Fibroblast of skin of right quadriceps (primary cell): ENCODE results near the gene YJEFN3.

Experiments
- DNase-seq: peaks from one replicate; pipeline ENCODE4 v3.0.0-alpha.2; 2013

Gene YJEFN3

DNA sequence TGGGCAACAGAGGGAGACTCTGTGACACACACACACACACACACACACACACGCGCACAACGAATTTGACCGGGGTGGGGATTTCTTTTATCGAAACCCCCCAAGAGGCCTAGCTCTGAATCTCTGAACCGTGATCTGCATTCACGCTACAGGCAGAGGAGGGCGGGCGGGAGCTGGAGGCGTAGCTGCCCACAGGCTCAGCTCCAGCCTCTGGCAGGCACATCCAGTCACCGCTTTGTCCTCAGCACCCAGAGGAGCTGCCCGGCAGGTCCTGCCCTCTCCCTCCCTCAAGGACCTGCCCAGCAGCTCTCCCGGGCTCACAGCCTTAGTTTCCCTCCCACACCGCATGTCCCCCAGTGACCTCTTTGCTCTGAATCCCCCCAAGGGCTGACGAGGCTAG lies 29.3 kb downstream of the YJEFN3 start:
- DNase-seq = no peak

DNA sequence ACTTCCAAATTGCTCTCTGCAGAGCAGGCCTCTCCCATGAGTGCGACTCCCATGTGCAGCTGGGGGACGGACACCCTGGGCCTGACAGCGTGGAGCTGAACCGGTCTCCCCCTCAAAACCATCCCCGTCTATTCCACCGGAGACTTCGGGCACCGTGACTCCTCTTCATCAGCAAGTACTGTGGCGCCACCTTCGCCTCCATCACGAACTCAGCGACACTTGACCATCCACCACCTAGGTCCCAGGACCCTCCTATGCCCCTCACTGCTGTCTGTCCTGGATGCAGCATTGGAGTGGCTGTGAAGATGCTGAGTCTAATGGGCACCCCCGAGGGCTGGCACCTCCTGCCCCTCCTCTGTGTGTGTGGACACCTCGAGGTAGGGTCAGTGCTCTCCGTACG lies 29.9 kb downstream of the YJEFN3 start:
- no peak for DNase-seq

DNA sequence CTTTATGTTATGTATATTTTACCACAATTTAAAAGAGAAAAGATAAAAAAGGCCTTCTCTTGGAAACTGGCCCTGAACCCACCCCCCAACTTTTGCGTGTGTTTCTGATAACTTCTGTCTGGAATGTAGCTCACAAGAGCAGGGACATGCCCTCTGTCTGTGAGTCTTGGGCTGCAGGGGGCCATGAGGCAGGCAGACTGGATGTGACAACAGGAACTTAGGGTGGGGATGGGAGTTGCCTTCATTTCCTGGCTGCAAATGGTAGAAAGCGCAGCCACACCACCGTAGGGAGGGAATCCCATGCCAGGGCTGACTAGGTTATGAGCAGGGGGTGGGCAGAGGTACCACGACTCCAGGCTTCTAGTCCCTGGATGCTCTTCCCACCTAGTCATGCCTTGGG lies 31.2 kb downstream of the YJEFN3 start:
- no peak for DNase-seq

DNA sequence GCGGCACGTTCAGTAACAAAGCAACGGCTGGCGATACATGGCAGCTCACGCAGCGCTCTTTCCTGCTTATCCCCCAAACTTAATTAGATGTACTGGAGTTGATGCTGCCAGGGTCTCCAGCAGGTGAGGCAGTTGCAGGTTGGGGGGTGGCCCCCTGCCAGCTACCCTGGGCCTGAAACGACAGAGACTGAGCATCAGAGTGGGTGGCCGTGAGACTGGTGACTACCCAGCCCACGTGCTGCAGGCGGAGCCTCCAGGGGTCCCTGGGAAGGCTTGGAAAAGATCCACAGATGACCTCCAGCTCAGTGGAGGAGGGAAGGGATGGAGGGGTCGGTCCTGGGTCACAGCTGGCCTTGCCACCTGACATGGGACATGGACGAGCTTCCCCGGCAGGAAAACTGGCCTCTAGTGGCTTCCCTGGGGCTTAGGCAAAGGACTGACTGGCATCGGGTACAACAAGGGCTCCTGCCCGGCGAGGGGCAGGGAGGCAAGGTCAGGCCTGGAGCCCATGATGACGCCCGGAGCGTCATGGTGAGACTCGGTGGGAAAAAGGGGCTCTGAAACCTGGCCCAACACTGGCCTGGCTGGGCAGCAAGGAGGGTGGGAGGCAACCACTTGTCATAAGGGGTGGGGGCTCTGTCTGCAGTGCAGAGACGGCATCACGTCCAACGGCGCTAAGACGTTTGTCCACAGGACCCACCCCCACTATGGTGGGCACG lies 33.4 kb downstream of the YJEFN3 start:
- no peak for DNase-seq

DNA sequence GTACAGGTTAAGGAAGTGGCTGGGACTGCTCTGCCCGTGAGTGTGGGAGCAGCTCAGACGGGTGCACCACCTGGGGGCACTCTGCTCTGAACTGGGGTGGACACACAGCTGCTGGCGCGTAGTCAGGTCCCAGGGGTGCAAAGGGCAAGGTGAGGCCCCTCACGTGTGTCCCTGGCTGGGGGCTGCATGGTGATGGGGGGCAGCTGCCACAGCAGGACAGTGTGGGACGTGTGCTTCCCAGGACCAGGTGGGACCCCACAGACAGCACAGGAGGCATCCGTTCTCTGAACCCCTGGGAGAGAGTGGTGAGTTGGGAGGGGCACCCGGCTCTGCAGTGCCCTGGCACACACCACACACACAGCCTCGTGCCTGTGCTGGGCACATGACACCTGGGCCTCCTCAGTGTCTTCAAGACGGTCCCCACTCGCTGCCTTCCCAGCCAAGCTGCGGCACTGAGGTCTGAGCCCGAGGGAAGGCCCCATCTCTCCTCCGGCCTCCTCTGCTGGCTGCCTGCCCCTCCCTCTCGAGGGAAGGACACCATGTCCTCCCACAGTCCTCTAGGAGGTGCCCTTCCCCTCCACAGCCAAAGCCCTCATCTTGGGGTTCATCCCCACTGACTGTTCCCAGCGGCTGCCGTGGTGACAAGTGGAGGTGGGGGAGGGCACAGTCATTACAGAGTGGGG lies 34.1 kb downstream of the YJEFN3 start:
- DNase-seq = no peak

DNA sequence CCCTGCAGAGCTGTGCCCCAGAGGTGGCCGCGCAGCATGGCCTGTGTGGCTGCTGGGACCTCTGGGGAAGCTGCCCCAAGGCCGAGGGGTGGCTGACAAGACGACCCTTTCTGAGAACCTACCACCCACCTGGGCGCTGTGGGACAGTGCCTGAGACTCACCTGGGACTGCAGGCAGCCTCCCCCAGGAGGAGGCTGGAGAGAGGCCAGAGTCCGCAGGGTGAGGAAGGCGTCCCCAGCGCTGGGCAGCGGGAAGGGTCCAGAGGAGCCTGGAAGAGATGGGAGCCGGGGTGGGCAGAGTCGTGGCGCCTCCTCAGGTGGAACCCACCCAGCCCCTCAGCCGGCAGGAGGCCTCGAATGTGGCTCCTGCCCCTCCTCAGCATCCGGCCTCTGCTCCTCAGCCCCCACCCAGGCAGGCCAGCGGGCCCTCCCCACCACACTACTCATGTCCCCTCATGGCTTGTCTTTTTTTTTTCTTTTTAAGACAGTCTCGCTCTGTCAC lies 34.7 kb downstream of the YJEFN3 start:
- no peak for DNase-seq

DNA sequence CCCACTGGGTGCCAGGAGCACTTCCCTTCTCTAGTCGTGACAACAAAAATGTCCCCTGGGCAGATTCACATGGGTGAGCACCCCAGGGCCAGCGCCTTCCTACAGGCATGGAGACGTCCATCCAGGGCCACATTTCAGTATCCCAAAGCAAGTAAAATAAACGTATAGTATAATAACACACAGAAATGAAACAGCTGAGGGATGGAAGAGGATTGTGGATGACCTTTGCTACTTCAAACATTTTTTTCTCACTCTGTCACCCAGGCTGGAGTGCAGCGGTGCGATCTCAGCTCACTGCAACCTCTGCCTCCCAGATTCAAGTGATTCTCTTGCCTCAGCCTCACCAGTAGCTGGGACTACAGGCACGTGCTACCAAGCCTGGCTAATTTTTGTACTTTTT lies 37.6 kb downstream of the YJEFN3 start:
- no peak for DNase-seq

DNA sequence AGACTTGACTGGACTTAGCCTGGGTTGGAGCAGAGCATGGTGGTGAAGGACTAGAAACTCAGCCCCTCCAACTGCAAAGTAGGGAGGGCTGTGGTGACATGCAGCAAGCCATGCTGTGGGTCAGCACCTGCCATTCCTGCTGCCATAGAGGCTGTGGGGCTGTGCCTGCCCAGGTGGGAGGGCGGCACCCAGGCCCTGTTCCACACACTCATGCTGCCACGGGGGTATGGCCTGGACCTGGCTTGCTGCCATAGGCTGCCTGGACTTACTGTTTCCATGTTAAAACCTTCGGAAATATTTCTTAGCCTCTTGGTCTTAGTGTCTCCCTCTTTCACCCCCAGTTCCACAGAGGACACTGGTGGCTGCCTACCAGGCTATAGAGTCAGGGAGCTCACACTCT lies 38.7 kb downstream of the YJEFN3 start:
- no peak for DNase-seq

DNA sequence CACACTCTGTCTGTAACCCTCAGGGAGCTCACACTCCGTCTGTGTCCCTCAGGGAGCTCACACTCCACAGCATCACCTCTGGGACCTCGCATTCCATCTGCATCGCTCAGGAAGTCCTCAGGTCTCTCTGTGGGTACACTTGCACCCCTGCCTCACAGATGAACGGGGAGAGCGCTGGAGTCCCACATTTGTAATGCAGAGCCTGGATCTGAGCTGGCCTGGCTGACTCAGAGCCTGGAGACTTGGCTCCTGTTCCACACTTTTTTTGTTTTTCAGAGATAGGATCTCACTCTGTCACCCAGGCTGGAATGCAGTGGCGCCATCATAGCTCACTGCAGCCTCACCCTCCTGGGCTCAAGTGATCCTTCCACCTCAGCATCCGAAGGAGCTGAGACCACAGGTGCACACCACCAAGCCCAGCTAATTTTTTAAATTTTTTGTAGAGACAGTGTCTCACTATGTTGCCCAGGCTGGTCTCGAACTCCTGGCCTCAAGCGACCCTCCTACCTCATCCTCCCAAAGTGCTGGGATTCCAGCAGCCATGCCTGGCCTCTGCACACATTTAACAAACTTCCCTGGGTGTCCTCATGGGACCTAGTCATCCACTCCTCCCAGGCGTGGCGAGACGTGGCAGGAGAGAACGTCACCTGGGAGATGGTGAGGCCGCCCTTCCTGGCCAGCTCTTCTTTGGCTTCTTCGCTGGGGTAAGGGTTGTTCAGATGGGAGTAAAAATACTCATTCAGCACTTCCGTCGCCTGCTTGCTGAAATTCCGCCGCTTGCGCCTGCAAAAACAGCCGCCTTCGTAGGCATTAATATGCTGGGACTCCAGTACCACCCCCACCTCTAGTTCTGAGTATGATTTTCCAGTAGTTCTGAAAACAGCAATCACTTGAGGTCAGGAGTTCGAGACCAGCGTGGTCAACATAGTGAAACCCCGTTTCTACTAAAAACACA lies 40.4 kb downstream of the YJEFN3 start:
- peak; percentile 39 for DNase-seq

DNA sequence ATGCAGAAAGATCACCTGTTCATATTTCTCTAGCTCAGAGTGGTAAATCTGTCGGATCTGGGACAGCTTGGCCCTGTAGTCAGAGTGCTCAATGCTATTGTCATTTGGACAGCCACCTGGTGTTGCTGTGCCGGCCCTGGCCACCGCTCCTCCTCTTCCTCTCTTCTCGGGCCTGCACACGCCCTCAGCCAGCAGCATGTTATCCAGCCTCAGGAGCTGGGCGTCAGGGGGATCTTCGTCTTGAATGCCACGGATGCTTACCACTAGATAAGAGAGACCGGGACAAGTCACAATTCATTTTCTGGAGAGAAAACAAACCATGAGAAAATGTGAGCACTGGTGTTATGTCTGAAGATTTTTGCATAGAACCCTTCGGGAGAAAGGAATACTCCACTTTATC lies 41.9 kb downstream of the YJEFN3 start:
- DNase-seq = no peak

DNA sequence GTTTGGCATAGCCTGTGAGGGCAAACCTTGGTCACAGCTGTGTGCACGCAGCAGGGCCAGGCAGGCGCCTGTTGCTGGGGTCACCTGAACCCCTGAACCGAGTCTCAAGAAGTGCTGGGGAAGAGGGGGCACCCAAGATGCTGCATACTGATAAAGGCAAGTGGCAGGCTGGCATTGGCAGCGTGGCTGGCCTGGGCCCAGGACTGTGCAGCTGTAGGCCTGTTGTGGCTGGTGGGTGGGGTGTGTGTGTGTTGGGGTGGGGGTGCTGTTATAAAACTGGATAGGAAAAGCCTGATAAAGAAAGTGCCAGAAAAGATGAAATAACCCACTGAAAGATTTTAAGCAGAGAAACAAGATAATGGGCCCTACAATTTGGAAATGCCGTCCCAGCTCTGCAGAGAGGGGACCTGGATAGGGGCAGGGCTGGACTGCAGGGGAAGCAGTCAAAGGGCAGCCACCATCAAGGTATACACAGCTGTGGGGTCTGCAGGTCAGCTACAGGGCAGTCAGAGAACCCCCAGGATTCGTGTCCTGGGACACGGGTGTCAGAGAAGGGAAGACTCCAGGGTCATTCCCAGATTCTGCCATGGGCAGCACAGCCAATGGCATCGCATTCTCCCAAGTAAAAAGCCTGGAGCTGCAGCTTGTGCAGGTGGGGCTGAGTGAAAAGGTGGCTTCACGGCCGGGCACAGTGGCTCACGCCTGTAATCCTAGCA lies 42.5 kb downstream of the YJEFN3 start:
- no peak for DNase-seq

DNA sequence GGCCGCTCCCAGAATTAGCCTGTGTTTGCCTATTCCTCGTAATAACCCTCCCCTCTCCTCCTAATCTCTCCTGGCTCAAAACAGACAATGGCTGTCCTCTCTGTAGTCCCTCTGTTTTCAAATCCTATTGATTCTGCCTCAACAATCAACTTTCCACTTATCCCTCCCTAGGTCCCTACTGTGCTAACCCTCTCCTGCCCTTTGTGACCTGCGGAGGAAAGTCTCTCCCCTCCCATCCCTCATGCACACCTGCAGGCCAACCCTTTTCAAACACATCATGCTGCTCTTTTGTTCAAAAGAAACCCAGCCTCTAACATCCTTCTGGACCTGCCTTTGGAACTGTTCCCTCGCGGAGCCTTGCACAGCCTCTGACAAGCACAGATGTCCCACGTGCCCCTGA lies 46.7 kb downstream of the YJEFN3 start:
- DNase-seq = no peak

DNA sequence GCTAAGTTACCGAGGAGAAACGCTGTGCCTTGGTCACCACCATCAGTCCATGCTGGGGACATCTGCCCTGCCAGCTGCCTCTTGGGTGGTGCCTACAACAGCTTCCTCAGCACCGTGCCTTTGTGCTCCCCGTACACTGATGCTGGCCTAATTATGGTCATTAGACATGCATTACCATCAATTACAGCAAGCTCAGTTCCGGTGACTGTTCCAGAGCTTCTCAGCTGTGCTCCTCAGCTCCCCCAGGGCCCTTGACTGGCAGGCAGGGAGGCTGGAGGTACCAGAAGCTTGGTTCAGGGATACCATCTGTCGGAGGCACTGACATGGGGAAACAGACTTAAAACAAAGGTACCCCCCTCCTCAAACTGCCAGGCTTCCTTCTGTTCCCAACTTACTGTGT lies 49.5 kb downstream of the YJEFN3 start:
- DNase-seq = no peak

DNA sequence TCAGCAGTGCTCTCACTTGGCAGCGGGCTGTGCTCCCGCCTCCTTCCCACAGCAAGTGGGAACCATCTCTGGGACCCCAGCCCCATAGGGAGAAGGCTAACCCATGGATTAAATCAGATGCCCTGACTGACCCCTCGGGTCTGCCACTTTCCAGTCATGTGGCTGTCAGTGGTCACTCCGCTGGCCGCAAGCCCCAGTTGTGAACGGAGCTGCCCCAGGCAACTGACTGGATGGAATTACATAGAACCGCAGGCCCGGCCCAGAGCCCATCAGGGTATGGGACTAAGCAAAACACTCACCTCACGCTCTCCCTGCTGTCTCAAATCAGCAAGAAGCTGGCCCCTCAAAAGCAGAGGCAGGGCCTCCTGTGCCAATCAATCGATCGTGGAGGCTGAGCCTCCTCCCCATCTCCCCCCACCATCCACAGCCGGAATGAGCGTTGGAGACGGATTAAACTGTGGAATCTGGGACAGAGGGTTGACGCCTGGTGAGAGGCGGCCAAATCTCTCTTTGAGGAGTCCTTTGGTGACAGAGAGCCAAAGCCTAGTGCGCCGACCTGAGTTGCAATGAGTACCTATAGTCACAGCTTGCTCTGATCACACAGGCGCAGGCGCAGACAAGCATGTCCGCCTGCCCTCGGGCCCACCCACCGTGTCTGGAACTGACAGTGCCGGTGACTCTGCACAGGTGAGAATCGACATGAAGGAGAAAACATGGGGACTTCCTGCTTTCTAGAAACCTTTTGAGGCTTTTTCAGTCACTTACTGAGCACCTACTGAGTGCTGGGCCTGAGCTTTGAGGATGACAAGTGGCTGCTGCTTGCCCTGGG lies 51.0 kb downstream of the YJEFN3 start:
- DNase-seq = no peak

DNA sequence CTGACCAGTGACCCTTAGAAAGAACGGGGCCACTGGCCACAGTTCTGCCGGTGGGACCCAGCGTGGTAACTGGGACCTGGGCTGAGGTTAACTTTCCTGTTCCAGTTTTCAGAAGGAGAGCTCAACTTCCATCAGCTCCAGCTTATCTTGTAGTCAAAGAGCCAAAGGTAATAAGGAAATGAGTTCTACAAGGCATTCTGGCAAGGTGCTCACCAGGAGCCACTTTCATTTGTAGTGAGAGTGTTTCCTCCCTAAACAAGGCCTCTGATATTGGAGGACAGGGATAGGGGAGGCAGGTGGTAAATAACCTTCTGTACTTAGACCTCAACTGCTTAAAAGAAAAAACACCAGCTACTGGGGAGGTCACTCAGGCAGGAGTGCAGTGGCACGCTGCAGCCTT lies 51.7 kb downstream of the YJEFN3 start:
- DNase-seq = no peak

DNA sequence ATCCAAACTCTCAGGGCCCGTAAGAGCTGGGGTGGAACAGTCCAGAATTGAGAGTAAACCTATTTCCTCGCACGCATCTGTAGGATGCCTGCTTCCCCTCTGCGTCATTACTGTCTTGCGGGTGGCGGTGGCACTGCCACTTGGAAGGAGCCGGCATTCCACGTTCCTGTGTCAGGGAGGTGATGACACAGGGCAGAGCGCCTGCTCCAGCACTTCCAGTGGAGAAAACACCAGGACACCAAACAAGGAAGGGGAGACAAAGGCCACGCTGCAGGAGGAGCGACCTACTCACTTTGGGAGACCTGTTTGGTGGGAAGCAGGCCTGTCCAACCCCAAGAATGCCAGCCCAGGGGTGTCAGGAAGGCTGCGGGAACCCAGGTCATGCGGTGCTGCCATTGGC lies 52.7 kb downstream of the YJEFN3 start:
- no peak for DNase-seq

DNA sequence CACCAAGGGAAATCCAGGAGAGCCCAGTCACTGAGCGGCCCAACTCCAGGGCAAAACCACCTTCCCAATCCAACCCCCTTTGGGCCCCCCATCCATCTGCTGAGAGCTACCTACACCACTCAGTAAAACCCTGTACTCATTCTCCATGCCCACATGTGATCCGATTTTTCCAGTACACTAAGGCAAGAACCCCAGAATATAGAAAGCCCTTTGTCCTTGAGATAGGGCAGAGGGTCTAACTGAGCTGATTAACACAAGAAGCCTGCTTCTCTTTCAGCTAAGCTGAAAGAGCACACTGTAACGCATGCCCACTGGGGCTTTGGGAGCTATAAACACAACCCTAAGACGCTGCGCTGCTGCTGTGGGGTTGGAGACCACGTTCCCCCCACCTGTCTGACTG lies 53.8 kb downstream of the YJEFN3 start:
- DNase-seq = no peak

DNA sequence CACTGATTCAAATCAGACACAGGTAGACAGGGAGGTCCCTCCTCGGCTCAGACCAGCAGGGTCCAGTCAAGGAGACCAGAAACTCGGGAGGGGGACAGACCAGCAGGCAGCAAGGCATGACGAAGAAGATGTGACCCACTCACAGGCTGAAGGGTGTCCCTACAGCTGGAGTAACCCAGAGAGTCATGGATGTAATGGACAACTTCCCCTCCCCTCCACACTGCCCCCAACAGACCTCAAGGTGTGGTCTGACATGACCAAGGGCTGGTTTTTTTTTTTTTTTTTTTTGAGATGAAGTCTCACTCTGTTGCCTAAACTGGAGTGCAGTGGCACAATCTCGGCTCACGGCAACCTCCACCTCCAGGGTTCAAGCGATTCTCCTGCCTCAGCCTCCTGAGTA lies 55.6 kb downstream of the YJEFN3 start:
- DNase-seq = no peak
